ENCODE data around the gene A1CF.

DNA sequence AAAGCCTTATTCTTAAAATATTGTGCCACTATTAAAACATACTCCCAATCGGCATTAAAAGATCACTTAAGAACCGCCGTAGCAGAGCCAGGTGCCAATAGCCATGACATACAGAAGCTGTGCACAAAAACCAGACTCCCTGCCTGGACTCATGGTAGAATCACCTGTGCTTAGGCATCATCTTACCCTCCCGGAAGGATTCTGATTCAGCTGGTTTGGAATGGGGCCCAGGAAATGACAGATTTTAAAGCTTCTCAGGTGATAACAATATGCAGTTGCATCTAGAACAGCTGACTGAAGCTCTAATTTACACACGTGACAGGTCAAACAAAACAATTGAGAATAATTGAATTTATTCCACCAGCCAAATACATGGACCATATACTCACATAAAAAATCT, 10.7 kb downstream of the A1CF start:
- TF ChIP-seq, protein P1, sequence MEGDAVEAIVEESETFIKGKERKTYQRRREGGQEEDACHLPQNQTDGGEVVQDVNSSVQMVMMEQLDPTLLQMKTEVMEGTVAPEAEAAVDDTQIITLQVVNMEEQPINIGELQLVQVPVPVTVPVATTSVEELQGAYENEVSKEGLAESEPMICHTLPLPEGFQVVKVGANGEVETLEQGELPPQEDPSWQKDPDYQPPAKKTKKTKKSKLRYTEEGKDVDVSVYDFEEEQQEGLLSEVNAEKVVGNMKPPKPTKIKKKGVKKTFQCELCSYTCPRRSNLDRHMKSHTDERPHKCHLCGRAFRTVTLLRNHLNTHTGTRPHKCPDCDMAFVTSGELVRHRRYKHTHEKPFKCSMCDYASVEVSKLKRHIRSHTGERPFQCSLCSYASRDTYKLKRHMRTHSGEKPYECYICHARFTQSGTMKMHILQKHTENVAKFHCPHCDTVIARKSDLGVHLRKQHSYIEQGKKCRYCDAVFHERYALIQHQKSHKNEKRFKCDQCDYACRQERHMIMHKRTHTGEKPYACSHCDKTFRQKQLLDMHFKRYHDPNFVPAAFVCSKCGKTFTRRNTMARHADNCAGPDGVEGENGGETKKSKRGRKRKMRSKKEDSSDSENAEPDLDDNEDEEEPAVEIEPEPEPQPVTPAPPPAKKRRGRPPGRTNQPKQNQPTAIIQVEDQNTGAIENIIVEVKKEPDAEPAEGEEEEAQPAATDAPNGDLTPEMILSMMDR (IDR thresholded peaks at IDR 0.05; ENCODE audit: borderline replicate concordance, extremely low read depth, low read length, poor library complexity, severe bottlenecking) = no peak
- TF ChIP-seq EZH2 (IDR thresholded peaks at IDR 0.05; ENCODE audit: borderline replicate concordance, low read depth, low read length, severe bottlenecking) = no peak

Data from DND-41 (cell line).